ENCODE data around the gene CFAP57. TPM values are rescaled to one million over a fixed set of nuclear protein-coding genes. Genes with fewer than 3 reads are reported as not detected.

CFAP57 gene
- total and polyA plus RNA-seq, 2 of the 8 experiments (the other 6 are each of a cell fraction or from before 2014, with no cell fraction given) = 0.20 to 0.80 TPM

DNA sequence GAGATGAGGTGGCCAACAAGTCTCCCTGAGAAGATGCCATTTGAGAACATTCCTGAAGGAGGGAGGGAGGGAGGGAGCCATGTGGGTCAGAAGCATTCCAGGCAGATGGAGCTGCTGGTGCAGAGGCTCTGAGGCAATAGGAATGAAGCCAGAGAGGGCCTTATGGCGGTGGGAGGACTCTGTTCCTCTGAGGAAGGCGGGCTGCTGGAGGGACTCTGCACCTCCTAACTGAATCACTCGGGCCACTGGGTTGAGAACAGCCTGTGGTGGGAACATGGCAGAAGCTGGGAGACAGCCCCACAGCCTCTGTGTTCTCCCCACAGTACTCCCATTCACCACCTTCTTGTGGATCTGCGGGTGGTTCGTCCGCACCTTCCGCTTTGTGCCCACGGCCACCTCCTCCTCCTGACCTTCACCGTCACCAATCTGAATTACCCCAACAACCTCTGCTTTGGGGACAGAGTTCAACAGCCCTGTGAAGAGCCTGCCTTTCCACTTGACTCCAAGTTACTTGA lies 95.2 kb downstream of the CFAP57 start:
- H3K14ac ChIP-seq (ENCODE audit: insufficient read length) = no peak overlapping the region
- no peak overlapping the region for H2BK5ac ChIP-seq (ENCODE audit: low read depth, low read length)
- no peaks in the 10 kb centered on the region for H4K20me1 ChIP-seq (replicated peaks in 1 of 2; ENCODE audit: control insufficient read depth in 1 of 2, insufficient read depth in 2 of 2, low read length in 2 of 2)
- H3K56ac ChIP-seq (replicated peaks; ENCODE audit: insufficient read length, low read depth, low read length) = no peak overlapping the region
- peaks cover 3% of the 10 kb centered on the region for H3K79me1 ChIP-seq (ENCODE audit: low read depth, low read length)
- no peak overlapping the region for H4K91ac ChIP-seq (replicated peaks; ENCODE audit: insufficient read length, low read length)
- DNase-seq (ENCODE audit: low read depth in 1 of 2, low spot score in 2 of 2) (no peak), FAIRE-seq (no peak)
- TF ChIP-seq SP1 (IDR thresholded peaks at IDR 0.05; ENCODE audit: low read depth, low read length) = no peak
- no peak for TF ChIP-seq BACH1 (IDR thresholded peaks at IDR 0.05; ENCODE audit: low read length)
- TF ChIP-seq MAX (IDR thresholded peaks at IDR 0.05) = no peak
- no peak for TF ChIP-seq SAP30 (IDR thresholded peaks at IDR 0.05; ENCODE audit: insufficient read depth, insufficient replicate concordance, low read length)
- peaks cover 11 to 15% of the 10 kb centered on the region in 2 experiments; a peak in 3 of 4 replicates for H3K9me3 ChIP-seq (ENCODE audit: insufficient read depth in 2 of 2, low read depth in 1 of 2, low read length in 1 of 2)
- H4K8ac ChIP-seq (ENCODE audit: extremely low read depth, insufficient read depth, low read length) = no peak overlapping the region
- H2BK12ac ChIP-seq (ENCODE audit: low read depth, low read length) = no peak overlapping the region
- no peak overlapping the region for H2BK15ac ChIP-seq (ENCODE audit: low read length)
- no peak overlapping the region for H4K5ac ChIP-seq (ENCODE audit: insufficient read length, low read depth, low read length)
- no peak overlapping the region for H3K4me2 ChIP-seq (ENCODE audit: insufficient read depth in 1 of 2, low read depth in 2 of 2, low read length in 2 of 2)
- no peak overlapping the region for H2BK20ac ChIP-seq (ENCODE audit: low read length)
- no peak overlapping the region for H3K27ac ChIP-seq (ENCODE audit: low read depth, low read length)
- 0 out of 4 replicates have a peak, but pooled peaks cover 0 to 3% of the 10 kb centered on the region in 2 experiments for H3K79me2 ChIP-seq (ENCODE audit: control insufficient read depth in 1 of 2, insufficient read depth in 2 of 2, low read length in 2 of 2)
- peaks cover 0 to under 1% (median 0%) of the 10 kb centered on the region in 4 experiments; a peak in 2 of 8 replicates for H3K36me3 ChIP-seq (ENCODE audit: control insufficient read depth in 2 of 4, insufficient read depth in 4 of 4, low read length in 3 of 4)
- no peak overlapping the region for H3K9ac ChIP-seq (replicated peaks in 1 of 4; ENCODE audit: extremely low read depth in 1 of 4, low read depth in 3 of 4, low read length in 3 of 4)
- no peaks in the 10 kb centered on the region for H3K27me3 ChIP-seq (replicated peaks in 1 of 4; ENCODE audit: control insufficient read depth in 3 of 4, extremely low read depth in 1 of 4, insufficient read depth in 3 of 4, low read length in 3 of 4)
- H3K23ac ChIP-seq (ENCODE audit: insufficient read length) = no peak overlapping the region
- H3K23me2 ChIP-seq (ENCODE audit: low read depth, low read length) = peaks cover 6% of the 10 kb centered on the region; the same call in 1 of the 2 replicates
- ChIA-PET POLR2A (ENCODE audit: partially characterized antibody) (interaction anchor here (1.1 to 1.6 kb wide), 4 partner anchors 23 to 102 kb away, joined by 3 to 4 read pairs (median 3); partner anchors contain the start of gene CDC20), CTCF (ENCODE audit: partially characterized antibody) (interaction anchor here (1.0 to 1.9 kb wide), 3 partner anchors 24 to 32 kb away, joined by 5 to 6 read pairs (median 5); no protein-coding TSS in a partner anchor)
- H3K4ac ChIP-seq (replicated peaks; ENCODE audit: insufficient read length, low read depth, low read length) = no peak overlapping the region
- peaks cover 0 to 12% (median 5%) of the 10 kb centered on the region in 4 experiments; a peak in 5 of 7 replicates for H3K4me1 ChIP-seq (replicated peaks in 1 of 4; ENCODE audit: control insufficient read depth in 3 of 4, insufficient read depth in 4 of 4, low read length in 3 of 4)
- 94% methylated on average over 9 of the region's 9 CpGs; no CpG with 5 or more reads in 1 of the 2 experiments for WGBS, 2 experiments (ENCODE audit: extremely low coverage in 1 of 2, insufficient coverage in 1 of 2, insufficient read length in 1 of 2, insufficient replicate concordance in 2 of 2, low coverage in 1 of 2, low lambda C conversion rate in 2 of 2, missing lambda C conversion rate in 1 of 2)
- H3K18ac ChIP-seq (ENCODE audit: extremely low read depth, low read length) = no peak overlapping the region
- no peak overlapping the region for H2AK5ac ChIP-seq (ENCODE audit: low read depth, low read length)
- H2BK120ac ChIP-seq (replicated peaks; ENCODE audit: low read depth, low read length) = no peak overlapping the region
- no peak overlapping the region for H2AFZ ChIP-seq (ENCODE audit: low read length)
- no peak overlapping the region for H3K4me3 ChIP-seq (ENCODE audit: extremely low read depth in 1 of 4, insufficient read depth in 2 of 4, low read depth in 3 of 4, low read length in 4 of 4)

All from H1 (cell line).